ENCODE results near the gene PWP1. TPM values are rescaled to one million over a fixed set of nuclear protein-coding genes. Genes with fewer than 3 reads are reported as not detected.

Gene PWP1
- total and polyA plus RNA-seq, 9 of the 15 experiments (the other 6 are each of a cell fraction or from before 2014, with no cell fraction given) = 61.6 to 401 (median 111) TPM

DNA sequence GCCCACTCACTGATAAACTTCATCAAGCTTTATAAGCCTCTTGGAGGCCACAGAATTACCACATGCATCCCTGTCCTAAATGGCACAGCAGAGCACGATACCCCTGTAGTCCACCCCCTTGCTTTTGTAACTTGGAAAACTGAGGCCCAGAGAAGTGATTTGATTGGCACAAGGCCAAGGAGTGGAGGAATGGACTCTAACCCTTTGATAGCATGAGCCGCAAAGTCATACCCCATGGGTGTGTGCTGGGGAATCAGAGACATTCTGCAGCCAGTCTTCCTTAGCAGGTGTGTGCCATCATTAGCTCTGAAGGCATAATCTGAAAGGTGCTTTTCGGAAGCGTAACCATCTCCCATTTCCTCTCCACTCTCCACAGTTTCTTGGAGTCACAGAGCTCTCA lies 28.5 kb upstream of the PWP1 start:
- FAIRE-seq (no peak), ATAC-seq (no peak), DNase-seq (ENCODE audit: extremely low read depth in 1 of 4, low spot score in 3 of 4) (no peak)
- intact Hi-C loops (cut with micrococcal nuclease) = no loop called here
- no peaks in the 10 kb centered on the region for H3K36me3 ChIP-seq (ENCODE audit: control insufficient read depth, insufficient read depth, low read length)
- H4K20me1 ChIP-seq (replicated peaks; ENCODE audit: control insufficient read depth, insufficient read depth, low read length) = 0 out of 2 replicates have a peak, but pooled peaks cover 4% of the 10 kb centered on the region
- H3K9me3 ChIP-seq (replicated peaks; ENCODE audit: control insufficient read depth, insufficient read depth, low read depth, low read length) = no peaks in the 10 kb centered on the region
- no peaks in the 10 kb centered on the region for H3K79me2 ChIP-seq (ENCODE audit: control insufficient read depth, insufficient read depth, low read length)
- no TSS peak for BruUV-seq (replicated peaks)
- H3K4me3 ChIP-seq = no peak overlapping the region
- no peak for TF ChIP-seq POLR2G (IDR thresholded peaks at IDR 0.05; ENCODE audit: low read depth, low read length)
- peak; percentile 82 for TF ChIP-seq NFIC (IDR thresholded peaks at IDR 0.05)
- TF ChIP-seq ASH1L (IDR thresholded peaks at IDR 0.05; ENCODE audit: borderline replicate concordance, low read depth, partially characterized antibody) = no peak
- TF ChIP-seq ZBTB17 (CRISPR knock-in tag; IDR thresholded peaks at IDR 0.05) = no peak
- TF ChIP-seq ETV1 (tag; conservative IDR thresholded peaks at IDR 0.05; ENCODE audit: low read depth) = no peak
- TF ChIP-seq NFIX (CRISPR knock-in tag; IDR thresholded peaks at IDR 0.05; ENCODE audit: low read depth) = peak; percentile 38; the same call in 1 of the 2 replicates
- WGBS (ENCODE audit: insufficient coverage, low coverage, missing lambda C conversion rate) = 18% methylated on average over 4 of the region's 4 CpGs
- H3K9ac ChIP-seq (ENCODE audit: insufficient read depth in 1 of 2, low read depth in 2 of 2, low read length in 2 of 2) = no peak overlapping the region
- CTCF ChIA-PET (ENCODE audit: low intra/inter-chr PET ratio) = no interaction called here
- in situ Hi-C loops (cut with MboI) = no loop called here
- H3K27ac ChIP-seq (ENCODE audit: extremely low read depth, low read depth, low read length) = no peak overlapping the region
- H2AFZ ChIP-seq (ENCODE audit: low read depth, low read length) = no peak overlapping the region
- POLR2A ChIA-PET = no interaction called here
- peaks cover 20 to 46% of the 10 kb centered on the region in 2 experiments for H3K27me3 ChIP-seq (ENCODE audit: control insufficient read depth in 2 of 2, insufficient read depth in 2 of 2, low read length in 2 of 2)
- no peaks in the 10 kb centered on the region for H3K9me1 ChIP-seq (ENCODE audit: control insufficient read depth, insufficient read depth, low read length)
- no peak overlapping the region for H3K4me2 ChIP-seq (ENCODE audit: insufficient read depth, low read length)
- H3K4me1 ChIP-seq (replicated peaks in 1 of 2; ENCODE audit: control insufficient read depth in 2 of 2, insufficient read depth in 2 of 2, low read length in 2 of 2) = peaks cover 0 to 3% of the 10 kb centered on the region in 2 experiments; a peak in 3 of 5 replicates

DNA sequence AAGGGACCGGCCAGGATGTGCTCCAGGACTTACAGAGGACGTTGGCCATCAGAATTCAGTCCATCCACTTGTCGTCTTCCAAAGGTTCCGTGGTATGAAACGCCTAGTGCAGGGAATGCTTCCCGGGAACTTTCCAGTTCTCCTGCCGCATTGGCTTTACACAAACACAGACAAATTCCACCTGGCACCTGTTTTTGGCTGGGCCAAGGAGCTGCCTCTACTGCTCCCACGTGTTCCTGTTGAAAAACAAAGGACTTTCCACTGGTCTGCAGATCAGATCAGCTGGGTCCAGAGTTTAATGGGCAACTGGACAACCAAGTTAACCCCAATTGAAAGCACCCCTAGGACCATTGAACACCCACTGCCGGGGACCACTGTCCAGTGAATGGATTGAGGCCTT lies 28.0 kb upstream of the PWP1 start:
- Histone ChIP-seq H3K4me3 (no peak overlapping the region), H3K27ac (ENCODE audit: extremely low read depth, low read depth, low read length) (no peak overlapping the region), H3K79me2 (ENCODE audit: control insufficient read depth, insufficient read depth, low read length) (no peaks in the 10 kb centered on the region), H3K9me1 (ENCODE audit: control insufficient read depth, insufficient read depth, low read length) (no peaks in the 10 kb centered on the region), H2AFZ (ENCODE audit: low read depth, low read length) (no peak overlapping the region), H3K9me3 (replicated peaks; ENCODE audit: control insufficient read depth, insufficient read depth, low read depth, low read length) (no peaks in the 10 kb centered on the region), H3K4me2 (ENCODE audit: insufficient read depth, low read length) (no peak overlapping the region), H3K27me3 (ENCODE audit: control insufficient read depth in 2 of 2, insufficient read depth in 2 of 2, low read length in 2 of 2) (peaks cover 20 to 49% of the 10 kb centered on the region in 2 experiments), H4K20me1 (replicated peaks; ENCODE audit: control insufficient read depth, insufficient read depth, low read length) (0 out of 2 replicates have a peak, but pooled peaks cover 4% of the 10 kb centered on the region), H3K4me1 (replicated peaks in 1 of 2; ENCODE audit: control insufficient read depth in 2 of 2, insufficient read depth in 2 of 2, low read length in 2 of 2) (peaks cover 0 to 3% of the 10 kb centered on the region in 2 experiments; a peak in 3 of 5 replicates), H3K9ac (ENCODE audit: insufficient read depth in 1 of 2, low read depth in 2 of 2, low read length in 2 of 2) (no peak overlapping the region), H3K36me3 (ENCODE audit: control insufficient read depth, insufficient read depth, low read length) (no peaks in the 10 kb centered on the region)
- FAIRE-seq (no peak), ATAC-seq (no peak), DNase-seq (ENCODE audit: extremely low read depth in 1 of 4, low spot score in 3 of 4) (no peak)
- ChIA-PET POLR2A (no interaction called here), CTCF (ENCODE audit: low intra/inter-chr PET ratio) (no interaction called here)
- in situ Hi-C loops (cut with MboI) = no loop called here
- intact Hi-C loops (cut with micrococcal nuclease) = no loop called here
- WGBS (ENCODE audit: insufficient coverage, low coverage, missing lambda C conversion rate) = 4% methylated on average over 9 of the region's 9 CpGs
- BruUV-seq (replicated peaks) = no TSS peak
- TF ChIP-seq GTF2E2 (tag; IDR thresholded peaks at IDR 0.05) (no peak), FOXP1 (CRISPR knock-in tag; IDR thresholded peaks at IDR 0.05) (no peak), ZNF830 (CRISPR knock-in tag; IDR thresholded peaks at IDR 0.05) (no peak), ZNF165 (CRISPR knock-in tag; IDR thresholded peaks at IDR 0.05; ENCODE audit: borderline replicate concordance) (no peak), CC2D1A (IDR thresholded peaks at IDR 0.05) (no peak), HDAC6 (IDR thresholded peaks at IDR 0.05; ENCODE audit: low read depth, low read length) (no peak)
- TF ChIP-seq, protein P1, sequence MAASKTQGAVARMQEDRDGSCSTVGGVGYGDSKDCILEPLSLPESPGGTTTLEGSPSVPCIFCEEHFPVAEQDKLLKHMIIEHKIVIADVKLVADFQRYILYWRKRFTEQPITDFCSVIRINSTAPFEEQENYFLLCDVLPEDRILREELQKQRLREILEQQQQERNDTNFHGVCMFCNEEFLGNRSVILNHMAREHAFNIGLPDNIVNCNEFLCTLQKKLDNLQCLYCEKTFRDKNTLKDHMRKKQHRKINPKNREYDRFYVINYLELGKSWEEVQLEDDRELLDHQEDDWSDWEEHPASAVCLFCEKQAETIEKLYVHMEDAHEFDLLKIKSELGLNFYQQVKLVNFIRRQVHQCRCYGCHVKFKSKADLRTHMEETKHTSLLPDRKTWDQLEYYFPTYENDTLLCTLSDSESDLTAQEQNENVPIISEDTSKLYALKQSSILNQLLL (CRISPR knock-in tag; IDR thresholded peaks at IDR 0.05; ENCODE audit: borderline replicate concordance) = no peak
